Measurements from ENCODE around the gene TM9SF1.
A peak's percentile ranks its signal among the peaks of the same experiment; 100 is the strongest.

TM9SF1 gene

DNA sequence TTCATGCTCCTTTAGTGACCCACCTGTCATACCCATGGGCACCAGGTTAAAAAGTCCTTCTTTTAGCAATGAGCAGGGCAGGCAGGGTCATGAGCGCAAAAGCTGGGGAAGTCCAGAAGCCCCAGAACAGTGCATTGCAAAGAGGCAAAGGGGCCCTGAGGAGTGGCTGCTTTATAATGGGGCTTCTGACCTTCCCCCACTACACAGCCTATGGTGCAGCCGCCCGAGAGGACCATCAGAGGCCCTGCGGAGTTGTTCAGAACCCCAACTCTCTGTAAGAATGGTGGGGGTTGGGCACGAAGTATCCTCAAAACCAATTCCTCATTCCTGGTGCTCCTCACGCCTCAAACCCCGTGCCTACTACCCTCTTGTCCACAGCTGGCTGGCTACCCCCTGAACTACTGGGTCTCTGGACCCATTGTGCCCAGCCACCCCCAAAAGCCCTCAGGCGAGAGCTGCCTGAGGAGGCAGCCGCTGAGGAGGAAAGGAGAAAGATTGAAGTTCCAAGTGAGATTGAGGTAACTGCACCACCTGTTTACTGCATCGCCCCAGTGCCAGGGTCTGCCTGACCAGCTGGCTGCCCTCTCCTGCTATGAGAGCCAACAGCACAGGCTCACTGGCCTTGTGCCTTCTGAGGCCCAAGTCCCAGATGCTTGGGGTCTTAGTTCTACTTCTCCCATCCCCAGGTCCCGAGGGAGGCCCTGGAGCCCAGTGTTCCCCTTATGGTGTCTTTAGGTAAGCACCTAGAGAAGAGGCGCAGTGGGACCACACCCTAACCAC lies 16.7 kb downstream of the TM9SF1 start:
- no peak for DNase-seq

DNA sequence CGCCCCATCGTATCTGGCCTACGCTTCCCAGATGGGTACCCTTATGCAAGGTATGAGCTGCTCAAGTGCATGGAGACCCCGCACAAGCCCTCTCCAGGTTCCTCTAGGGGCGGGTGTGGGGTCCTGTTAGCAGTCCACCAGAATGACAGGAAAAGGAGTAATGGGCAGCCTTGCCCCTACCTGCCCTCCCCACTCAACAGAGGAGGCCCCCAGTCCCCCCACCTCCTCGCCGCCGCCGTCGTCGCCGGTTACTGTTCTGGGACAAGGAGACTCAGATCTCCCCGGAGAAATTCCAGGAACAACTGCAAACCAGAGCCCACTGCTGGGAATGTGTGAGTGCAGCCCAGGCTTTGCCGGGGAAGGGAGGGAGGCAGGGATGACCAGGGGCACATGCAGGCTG lies 17.4 kb downstream of the TM9SF1 start:
- DNase-seq, result no peak

- no peak for DNase-seq
These were observed 18.0 kb downstream of the TM9SF1 start for GRCh38 chr14:24177041-24177825.

DNA sequence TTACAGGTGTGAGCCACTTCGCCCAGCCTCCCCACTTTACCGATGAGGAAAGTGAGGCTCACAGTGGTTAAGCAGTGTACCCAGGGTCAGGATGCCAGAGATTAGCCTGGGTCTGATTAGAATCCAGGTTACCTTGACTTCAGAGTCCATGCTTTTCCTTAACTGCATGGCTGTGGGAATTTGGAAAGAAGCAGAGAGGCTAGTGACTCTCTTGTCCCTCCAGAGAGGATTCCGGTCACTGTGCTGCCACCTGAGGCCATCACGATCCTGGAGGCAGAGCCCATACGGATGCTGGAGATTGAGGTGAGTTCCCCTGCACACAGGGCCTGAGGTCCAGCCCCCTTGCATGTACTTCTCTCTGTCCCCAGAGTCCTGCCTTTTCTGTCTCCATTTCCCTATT lies 18.6 kb downstream of the TM9SF1 start:
- DNase-seq, result no peak

- DNase-seq, result no peak
These were observed 22.4 kb downstream of the TM9SF1 start for GRCh38 chr14:24172871-24173281.

DNA sequence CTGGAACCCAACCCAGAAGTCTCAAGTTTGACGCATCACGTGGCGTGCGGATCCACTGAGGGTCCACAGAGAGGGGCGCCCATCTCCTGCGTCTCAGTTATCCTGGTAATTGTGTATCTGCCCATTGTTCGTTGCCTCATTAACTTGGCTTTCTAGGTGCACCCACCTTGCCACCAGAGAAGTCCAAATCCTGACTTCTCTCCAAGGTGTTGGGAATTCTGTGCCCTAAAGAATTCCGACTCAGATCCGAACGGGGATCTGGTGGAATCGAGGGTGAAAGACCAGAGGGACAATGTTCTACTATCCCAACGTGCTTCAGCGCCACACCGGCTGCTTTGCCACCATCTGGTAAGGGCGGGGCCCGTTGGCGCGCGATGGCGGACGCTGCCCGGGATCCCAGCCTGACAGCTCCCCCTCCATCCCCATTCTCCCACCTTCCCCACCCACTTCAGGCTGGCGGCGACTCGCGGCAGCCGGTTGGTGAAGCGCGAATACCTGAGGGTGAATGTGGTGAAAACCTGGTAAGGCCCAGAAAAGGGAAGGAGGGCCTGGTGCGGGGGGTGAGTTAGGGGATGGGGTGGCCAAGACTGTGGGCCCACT lies 22.9 kb downstream of the TM9SF1 start:
- DNase-seq, result no peak

DNA sequence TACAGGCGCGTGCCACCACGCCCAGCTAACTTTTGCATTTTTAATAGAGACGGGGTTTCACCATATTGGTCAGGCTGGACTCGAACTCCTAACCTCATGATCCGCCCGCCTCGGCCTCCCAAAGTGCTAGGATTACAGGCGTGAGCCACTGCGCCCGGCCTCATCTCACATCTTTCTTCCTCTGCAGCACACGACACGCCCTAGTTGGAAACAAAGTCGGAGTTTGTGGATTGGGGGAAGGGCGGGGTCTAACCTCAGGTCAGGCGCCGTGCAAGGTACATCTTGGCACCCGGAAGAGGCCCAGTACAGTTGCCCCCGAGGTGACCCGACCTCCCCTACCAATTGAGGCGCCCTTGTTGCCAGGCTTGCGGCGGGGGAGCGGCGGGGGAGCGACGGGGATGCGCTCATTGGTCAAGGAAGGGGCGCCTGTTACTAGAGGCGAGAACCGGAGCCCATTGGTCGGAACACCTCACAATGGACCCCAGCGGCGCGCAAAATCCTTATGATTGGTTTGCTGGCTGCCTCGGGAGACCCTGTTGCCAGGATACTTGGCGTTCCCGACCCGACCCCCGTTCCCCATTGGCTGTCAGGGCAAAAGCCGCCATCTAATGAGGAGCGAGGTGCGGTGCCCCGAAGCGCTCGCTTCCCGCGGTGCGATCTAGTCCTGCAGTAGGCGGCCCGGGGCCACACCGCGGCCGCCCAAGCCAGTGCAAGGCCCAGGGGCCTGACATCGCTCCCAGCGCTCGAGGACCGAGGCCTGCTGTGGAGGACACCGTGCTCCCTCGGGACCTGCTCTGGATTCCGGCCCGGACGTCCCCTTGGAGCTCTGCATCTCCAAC lies 23.6 kb downstream of the TM9SF1 start, which contains the start of gene REC8:
TSS of gene REC8 (plus strand) at position 659 of the 839 bp plus-strand sequence. CDS start 473 bp downstream, outside the sequence.
- DNase-seq, result peak; percentile 61

GRCh38 chr14:24167469-24168114 lies 27.6 kb downstream of the TM9SF1 start:
- DNase-seq, result no peak

DNA sequence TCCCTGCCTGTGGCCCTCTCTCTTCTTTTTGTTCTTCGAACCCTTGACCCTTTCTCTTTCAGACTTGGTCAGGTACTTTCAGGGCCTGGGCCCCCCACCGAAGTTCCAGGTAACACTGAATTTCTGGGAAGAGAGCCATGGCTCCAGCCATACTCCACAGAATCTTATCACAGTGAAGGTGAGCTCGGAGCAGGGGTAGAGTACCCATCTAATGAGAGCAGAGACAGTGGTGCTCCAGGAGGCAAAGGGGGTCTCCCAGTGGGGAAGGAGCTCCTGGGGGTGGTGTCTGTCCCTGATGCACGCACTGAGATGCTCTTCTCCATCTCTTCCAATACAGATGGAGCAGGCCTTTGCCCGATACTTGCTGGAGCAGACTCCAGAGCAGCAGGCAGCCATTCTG lies 29.5 kb downstream of the TM9SF1 start:
- no peak for DNase-seq

DNA sequence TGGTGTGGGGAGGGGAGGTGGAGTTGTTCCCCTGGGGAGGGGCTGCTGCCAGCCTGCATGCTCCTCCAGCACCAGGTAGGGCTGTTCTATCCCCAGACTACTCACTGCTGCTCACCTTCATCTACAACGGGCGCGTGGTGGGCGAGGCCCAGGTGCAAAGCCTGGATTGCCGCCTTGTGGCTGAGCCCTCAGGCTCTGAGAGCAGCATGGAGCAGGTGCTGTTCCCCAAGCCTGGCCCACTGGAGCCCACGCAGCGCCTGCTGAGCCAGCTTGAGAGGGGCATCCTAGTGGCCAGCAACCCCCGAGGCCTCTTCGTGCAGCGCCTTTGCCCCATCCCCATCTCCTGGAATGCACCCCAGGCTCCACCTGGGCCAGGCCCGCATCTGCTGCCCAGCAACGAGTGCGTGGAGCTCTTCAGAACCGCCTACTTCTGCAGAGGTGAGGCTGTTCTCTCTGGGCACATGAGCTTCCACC lies 30.7 kb downstream of the TM9SF1 start:
- no peak for DNase-seq

DNA sequence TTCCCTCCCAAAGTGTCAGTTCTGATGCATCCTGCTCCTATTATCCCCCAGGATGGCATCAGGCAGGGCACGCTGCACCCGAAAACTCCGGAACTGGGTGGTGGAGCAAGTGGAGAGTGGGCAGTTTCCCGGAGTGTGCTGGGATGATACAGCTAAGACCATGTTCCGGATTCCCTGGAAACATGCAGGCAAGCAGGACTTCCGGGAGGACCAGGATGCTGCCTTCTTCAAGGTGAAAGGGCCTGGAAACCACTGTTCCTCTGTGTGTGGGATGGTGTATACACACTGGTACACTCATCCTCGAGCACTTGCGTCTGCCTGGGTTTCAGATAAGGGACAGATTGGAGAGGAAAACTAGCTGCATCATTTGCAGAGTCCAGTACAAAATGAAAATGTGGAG lies 33.1 kb downstream of the TM9SF1 start:
- DNase-seq, result no peak

GRCh38 chr14:24160850-24161804 lies 34.1 kb downstream of the TM9SF1 start, which contains the start of gene IRF9:
TSS of gene IRF9 (plus strand) at chr14:24161265. CDS start at chr14:24162145, 880 bp downstream.
- DNase-seq, result peak; percentile 64

- DNase-seq, result no peak
These were observed 34.8 kb downstream of the TM9SF1 start for GRCh38 chr14:24160499-24160849.

DNA sequence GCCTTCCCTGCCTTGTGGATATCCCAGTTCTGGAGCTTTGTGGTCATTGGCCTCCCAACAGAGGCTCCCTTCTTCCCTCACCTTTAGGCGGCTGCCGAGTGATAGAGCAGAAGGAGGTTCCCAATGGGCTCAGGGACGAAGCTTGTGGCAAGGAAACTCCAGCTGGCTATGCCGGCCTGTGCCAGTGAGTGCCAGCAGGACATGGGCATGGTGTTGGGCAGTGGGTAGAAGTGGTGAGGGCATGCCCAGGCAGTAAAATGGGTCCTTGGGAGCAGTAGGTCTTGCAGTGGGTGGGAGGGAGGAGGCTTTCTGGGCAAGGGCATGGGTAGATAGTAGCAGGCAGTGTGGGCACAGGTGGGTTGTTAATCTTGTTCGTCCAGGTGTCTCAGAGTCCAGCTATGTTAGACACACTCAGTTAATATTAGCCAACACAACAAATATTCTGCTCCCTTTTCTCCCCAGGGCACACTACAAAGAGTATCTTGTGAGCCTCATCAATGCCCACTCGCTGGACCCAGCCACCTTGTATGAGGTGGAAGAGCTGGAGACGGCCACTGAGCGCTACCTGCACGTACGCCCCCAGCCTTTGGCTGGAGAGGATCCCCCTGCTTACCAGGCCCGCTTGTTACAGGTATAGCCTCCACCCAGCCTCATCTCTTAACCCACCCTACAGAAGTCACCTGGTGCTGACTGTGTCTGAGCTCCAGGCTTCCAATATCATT lies 35.3 kb downstream of the TM9SF1 start:
- no peak for DNase-seq

- DNase-seq, result no peak
These were observed 37.9 kb downstream of the TM9SF1 start for GRCh38 chr14:24157331-24157730.

DNA sequence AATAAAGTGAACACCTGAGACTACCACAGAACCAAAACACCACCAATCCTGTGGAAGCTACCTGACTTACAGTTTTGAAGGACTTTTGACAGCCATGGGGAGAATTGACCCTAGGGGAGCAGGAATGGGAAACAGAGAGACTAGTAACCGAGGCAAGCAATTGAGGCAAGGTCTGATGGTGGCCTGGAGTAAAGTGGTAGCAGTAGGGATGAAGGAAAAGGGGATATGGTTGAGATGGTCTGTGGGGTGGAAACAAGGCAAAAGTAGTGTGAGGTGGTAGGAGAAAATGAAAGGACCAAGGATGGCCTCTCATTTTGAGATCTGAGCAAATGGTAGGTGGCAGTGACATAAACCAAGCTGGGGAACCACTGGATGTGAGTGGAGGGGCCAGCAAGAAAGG lies 38.4 kb downstream of the TM9SF1 start:
- DNase-seq, result no peak

DNA sequence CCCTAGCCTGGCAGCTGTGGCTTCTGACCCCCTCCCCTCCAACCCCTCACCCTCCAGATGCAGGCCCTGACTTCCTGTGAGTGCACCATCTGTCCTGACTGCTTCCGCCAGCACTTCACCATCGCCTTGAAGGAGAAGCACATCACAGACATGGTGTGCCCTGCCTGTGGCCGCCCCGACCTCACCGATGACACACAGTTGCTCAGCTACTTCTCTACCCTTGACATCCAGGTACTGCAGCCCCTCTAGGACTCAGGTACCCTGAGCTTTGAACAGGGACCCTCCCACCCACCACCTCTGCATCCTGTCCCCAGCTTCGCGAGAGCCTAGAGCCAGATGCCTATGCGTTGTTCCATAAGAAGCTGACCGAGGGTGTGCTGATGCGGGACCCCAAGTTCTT lies 40.1 kb downstream of the TM9SF1 start:
- no peak for DNase-seq

- DNase-seq, result no peak
These were observed 43.7 kb downstream of the TM9SF1 start for GRCh38 chr14:24151404-24152080.

GRCh38 chr14:24150993-24151392 lies 44.2 kb downstream of the TM9SF1 start:
- DNase-seq, result no peak

GRCh38 chr14:24150567-24150966 lies 44.7 kb downstream of the TM9SF1 start:
- no peak for DNase-seq
